Mucosa of gallbladder (tissue), 1 donor: ENCODE results near the gene IL17RA. TPM values are rescaled to one million over a fixed set of nuclear protein-coding genes. Genes with fewer than 3 reads are reported as not detected.
"Not testable (repeated sequence)": the region's sequence is repeated elsewhere in the genome, so short reads cannot be mapped to it uniquely, and the experiment has no call there.

Experiments
- DNase-seq: peaks from one replicate; pipeline ENCODE4 v3.0.0-alpha.2; 2020; ENCODE audit warnings: low spot score
- total RNA-seq: library from RNA; stranded (reverse); gene quantifications from one replicate; pipeline ENCODE4 v1.2.1, GENCODE V29; 2021
- donor health status: DM: no; HTN: no; CAD: no.

Gene IL17RA
- total RNA-seq, 1 donor from 2014 or later, result 27.2 TPM

- DNase-seq, result no peak
Observed at GRCh38 chr22:17120711-17121232, 36.0 kb downstream of the IL17RA start.

- peak; percentile 34 for DNase-seq
Observed at GRCh38 chr22:17121233-17122195, 36.7 kb downstream of the IL17RA start, which contains the start of gene TMEM121B. Gene TMEM121B (minus strand): TSS chr22:17121360. CDS start chr22:17121127, 233 bp downstream.

DNA sequence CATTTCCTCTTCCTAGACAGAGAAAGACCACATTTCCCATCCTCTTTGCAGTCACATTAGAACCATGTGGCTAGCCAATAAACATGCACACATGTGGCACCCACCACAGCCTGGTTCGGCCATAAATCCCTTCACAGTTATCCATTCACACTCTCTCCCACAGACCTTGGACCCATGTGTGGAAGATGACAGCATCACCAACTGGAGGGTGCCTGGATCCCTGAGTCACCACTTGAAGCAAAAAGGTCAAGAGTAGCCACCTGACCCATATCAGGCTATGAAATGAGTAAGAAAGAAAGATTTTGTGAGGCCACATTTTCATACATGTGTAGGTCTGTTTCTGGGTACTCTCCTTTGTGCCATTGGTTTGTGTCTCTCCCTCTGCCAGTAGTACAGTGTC lies 45.4 kb downstream of the IL17RA start:
- no peak for DNase-seq

- DNase-seq, result no peak
Observed at GRCh38 chr22:17131686-17132085, 46.9 kb downstream of the IL17RA start.

DNA sequence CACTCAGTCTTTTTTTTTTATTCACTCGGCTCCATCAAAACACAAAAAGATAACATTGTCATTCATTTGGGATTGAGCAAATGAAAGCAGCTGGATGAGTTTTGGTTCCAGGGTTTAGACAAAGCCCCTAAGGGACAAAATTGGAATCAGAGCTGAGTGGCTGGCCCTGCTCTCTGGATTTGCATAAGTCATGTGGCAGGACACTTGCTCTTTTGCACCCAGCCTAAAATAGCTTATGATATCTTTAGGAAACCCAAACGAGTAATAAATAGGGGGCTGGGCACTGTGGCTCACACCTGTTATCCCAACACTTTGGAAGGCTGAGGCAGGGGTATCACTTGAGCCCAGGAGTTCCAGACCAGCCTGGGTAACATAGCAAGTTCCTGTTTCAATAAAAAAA lies 47.3 kb downstream of the IL17RA start:
- DNase-seq, result no peak

DNA sequence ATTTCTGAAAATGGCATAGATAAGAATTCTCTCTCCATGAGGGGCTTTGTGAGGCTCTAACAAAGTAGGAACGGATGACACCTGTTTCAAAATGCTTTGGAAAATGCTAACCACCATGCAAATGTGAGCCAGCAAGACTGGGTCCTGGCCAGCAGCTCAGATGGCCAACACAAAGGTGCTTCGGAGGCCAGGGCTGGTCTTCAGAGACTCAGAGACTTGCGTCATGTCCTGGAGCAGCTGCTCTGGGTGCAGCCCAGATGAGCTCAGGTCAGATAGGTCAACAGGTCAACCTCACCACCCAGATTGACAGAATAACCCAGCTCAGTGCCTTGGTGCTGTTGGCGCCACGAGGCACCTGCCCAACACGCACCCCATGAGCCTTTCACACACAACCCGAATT lies 48.3 kb downstream of the IL17RA start:
- no peak for DNase-seq

- no peak for DNase-seq
Observed at GRCh38 chr22:17135153-17135760, 50.5 kb downstream of the IL17RA start.

DNA sequence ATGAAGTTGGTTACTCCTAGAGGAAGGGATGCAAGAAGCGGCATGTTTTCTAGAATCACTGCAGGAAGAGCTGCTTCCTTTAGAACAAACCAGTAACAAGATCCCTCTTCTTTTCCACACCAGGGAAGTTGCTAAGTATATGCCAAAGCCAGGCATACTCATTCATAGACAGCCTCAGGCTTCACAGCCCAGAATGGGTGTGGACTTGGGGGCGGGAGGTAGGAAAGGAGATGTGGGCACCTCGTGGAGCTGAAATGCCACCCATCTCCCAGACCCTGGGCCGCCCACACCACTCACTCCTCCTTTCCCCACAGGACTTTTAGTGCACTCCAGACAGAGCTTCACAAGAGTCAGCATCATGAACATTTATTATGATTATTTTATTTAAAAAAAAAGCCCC lies 52.4 kb downstream of the IL17RA start:
- DNase-seq, result no peak

DNA sequence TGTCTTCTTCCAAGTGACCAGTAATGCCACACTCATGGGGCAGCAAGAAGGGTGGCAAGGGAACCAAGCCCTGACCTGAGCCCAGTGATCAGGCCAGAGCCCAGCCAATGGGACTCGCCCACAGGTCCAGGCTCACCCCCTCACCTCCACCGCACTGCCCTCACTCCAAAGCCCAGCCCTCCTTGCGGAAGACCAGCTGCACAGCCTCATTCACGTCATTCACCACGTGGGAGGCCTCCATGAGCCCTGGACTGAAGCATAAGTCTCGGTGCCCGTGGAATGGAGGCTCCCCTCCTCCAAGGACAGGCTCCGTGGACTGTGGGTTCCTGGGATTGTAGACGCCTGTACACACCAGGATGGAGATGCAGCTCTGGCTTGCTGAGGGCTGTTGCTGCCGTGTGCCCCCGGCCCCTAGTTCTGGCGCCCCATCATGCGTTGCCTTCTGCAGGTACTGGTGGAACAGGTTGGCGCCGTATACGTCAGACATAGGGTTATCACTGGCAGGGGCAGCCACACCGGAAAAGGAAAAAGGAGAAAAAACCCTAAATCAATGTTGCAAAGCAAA lies 53.1 kb downstream of the IL17RA start:
- DNase-seq, result no peak

DNA sequence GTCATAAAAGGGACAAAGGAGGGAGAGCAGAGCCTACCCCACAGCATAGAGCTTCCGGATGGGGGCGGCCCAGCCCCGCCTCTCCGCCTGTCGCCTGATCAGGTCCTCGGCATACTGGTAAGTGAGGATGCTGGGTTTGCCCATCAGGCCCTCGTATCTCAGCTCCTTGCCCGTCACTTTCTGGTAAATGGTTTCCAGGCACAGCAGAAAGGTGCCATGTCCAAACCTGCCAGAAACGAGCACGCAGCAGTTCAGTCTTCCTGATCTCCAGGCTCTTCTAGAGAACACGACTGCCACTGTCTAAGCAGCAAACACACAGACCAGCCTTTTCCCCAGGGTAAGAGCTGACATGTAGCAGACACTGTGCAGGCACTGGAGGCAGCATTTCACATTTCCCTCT lies 53.7 kb downstream of the IL17RA start:
- DNase-seq, result no peak

- DNase-seq, result no peak
Observed at GRCh38 chr22:17140022-17140421, 55.2 kb downstream of the IL17RA start.

- no peak for DNase-seq
Observed at GRCh38 chr22:17140826-17141766, 56.3 kb downstream of the IL17RA start.

GRCh38 chr22:17143101-17143500 lies 58.3 kb downstream of the IL17RA start:
- DNase-seq, result no peak

DNA sequence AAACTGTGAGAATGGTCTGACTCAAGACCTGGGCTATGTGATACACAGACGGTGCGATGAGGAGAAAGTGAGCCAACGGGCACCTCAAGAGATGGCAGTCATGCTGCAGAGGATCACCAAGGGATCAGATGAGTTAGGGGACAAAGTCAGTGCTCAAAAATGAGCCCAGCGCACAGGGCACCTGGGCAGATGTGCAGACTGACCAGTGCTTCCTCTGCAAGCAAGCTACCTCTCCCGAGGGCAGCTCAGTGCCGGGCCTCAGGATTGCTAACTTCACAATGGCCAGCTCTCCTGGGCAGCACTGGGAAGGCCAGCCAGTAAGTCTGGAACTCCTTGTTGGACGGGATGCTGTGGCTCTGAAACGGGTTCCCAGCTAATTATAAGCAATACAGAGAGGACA lies 59.0 kb downstream of the IL17RA start:
- DNase-seq, result no peak

DNA sequence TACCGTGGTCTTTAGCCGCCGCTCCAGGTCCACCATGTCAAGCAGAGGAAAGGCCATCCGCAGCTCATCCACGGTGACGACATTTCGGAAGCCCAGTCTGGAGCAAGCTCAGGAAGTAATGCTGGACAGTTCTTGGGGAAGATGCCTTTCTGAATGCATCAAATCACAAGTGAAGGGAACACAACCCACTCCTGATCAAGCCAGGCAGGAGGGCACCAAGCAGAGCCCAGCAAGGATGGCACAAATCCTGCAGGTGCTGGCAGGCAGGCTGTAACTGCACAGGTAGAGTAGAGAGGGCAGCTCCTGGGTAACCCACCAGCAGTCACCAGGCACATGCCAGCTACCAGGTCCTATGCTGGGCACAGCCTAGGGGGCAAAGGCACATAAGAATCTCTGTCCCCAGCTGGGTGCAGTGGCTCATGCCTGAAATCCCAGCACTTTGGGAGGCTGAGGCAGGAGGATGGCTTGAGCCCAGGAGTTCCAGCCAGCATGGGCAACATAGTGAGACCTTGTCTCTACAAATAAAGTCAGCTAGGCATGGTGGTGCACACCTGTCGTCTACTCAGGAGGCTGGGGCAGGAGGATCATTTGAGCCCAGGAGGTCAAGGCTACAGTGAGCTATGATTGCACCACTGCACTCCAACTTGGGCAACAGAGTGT lies 60.4 kb downstream of the IL17RA start:
- DNase-seq, result no peak

- not testable (repeated sequence) for DNase-seq
Observed at GRCh38 chr22:17147458-17147857, 62.7 kb downstream of the IL17RA start.

DNA sequence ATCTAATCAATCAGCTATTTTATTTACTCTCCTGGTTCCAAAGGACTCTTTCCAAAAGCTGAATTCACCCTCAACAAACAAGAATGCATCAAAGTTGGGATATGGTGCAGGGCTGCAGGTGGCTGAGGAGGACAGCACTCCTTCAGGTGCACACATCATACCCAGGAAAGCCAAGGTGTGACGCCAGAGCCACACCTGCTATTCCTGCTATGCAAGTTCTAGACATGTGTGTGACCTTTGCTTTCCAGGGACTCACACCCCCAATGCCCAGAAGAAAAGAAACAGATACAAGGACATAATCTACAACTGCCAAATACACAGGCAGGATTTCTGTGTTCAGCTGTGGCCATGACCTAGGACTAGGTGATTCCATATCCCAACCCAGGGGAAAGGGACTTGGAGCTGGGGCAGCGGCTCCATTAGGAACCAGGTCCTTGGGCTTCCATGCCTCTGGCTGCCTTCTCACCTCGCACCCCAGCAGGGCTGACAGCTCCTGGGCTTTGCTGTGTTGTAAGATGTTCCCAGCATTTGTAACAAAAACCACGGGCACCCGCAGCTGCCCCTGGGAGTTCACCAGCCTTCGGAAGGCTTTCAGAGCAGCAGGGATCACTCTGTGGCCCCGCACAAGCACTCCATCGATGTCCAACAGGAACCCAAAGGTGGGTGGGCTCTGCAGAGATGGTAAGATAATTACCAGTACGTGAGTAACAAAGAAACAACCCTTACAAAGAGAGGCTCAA lies 64.4 kb downstream of the IL17RA start:
- DNase-seq, result peak; percentile 67

- no peak for DNase-seq
Observed at GRCh38 chr22:17152340-17152739, 67.5 kb downstream of the IL17RA start.

DNA sequence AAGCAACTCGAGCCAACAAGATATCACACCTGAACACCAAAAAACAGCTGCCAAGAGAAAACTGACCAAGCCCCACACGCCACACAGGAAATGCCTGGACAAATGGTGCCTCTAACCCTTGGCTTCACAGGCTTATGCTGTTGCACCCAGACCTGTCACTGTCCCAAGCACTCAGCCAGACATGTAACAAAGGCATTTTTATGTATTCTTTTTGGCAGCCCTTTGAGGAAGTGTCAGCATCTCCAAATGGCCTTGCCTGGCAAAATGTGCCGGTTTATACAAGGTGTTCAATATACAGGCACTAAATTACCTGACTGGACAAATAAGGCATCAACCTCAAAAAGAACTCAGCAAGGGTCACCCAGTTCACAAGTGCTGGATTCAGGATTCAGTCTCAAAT lies 68.2 kb downstream of the IL17RA start:
- DNase-seq, result peak; percentile 34

DNA sequence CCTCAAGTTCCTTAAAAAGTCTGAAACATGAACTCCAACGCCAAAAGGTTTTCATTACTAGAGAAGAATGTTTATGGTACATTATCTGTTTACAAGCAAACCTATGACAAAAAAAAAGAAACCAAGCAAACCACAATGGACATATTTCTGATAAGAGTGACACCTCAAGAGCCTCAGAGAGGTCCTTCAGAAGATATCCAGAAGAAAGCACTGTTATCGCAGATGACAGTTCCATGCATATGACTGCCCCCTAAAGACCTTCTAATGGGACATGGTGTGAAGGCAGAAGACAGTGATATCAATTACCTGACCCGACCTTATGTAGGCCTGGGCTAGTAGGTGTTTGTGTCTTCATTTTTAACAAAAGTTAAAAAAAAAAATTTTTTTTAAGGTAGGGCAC lies 71.1 kb downstream of the IL17RA start:
- DNase-seq, result no peak
